ENCODE data around the gene C1QB. TPM values are rescaled to one million over a fixed set of nuclear protein-coding genes. Genes with fewer than 3 reads are reported as not detected.

The C1QB gene
- total and polyA plus RNA-seq, 4 donors: 93.9 to 335 (median 143) TPM

DNA sequence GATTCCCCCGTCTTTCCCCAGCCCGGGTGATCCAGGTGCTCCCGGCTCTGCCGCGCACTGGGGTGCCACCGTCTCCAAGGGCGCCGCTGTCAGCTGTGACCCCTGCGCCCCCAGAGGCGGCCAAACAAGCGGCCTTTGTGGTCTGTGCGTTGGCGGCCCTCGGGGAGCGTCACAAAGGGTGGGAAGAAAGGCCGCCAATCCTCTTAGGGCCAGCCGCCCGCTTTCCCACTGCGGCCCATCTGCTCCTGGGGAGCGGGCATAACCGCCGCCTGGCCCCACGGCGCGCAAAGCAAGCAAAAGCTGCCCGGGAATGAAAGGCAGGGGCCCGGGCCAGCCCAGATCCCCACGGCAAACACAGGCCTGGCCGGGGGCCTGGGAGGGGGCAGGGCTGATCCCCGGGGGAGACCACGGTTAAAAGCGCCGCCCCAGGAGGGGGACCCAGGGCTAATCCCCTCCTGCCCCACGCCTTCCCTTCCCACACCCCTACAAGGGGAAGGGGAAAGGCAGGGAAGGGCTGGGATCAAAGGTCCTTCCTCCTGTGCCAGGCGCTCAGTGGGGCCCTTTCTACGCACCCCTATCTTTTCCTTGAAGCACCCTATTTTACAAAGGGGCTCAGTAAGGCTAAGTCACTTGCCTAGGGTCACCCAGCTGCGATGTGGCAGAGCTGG lies 24.0 kb downstream of the C1QB start:
- Histone ChIP-seq H3K36me3 (ENCODE audit: control insufficient read depth in 4 of 4, insufficient read depth in 3 of 4, low read depth in 1 of 4, low read length in 3 of 4) (no peaks in the 10 kb centered on the region), H3K9me3 (ENCODE audit: control insufficient read depth in 4 of 4, low read length in 3 of 4) (no peaks in the 10 kb centered on the region), H3K4me3 (ENCODE audit: low read depth in 1 of 3, low read length in 3 of 3) (no peak overlapping the region), H3K27ac (ENCODE audit: low read depth in 1 of 2, low read length in 2 of 2) (no peak overlapping the region), H3K27me3 (ENCODE audit: control insufficient read depth in 4 of 4, insufficient read depth in 4 of 4, low read length in 3 of 4) (peaks cover 0 to 5% (median 1%) of the 10 kb centered on the region in 4 donors), H3K9ac (ENCODE audit: low read depth in 1 of 2, low read length in 2 of 2) (no peak overlapping the region), H3K4me1 (ENCODE audit: control insufficient read depth in 4 of 4, insufficient read depth in 4 of 4, low read length in 3 of 4) (no peaks in the 10 kb centered on the region)
- 46% methylated on average over 37 of the region's 37 CpGs for WGBS
- DNase-seq (ENCODE audit: low spot score): no peak
- TF ChIP-seq RAD21 (IDR thresholded peaks at IDR 0.05): no peak
- TF ChIP-seq NR2F2 (IDR thresholded peaks at IDR 0.05): no peak
- no peak for TF ChIP-seq CTCF (IDR thresholded peaks at IDR 0.05; ENCODE audit: low read depth, low read length, missing input control)
- TF ChIP-seq GABPA (IDR thresholded peaks at IDR 0.05 in 1 of 2, conservative IDR thresholded peaks at IDR 0.05 in 1 of 2): no peak
- no peak for TF ChIP-seq YY1 (IDR thresholded peaks at IDR 0.05)
- no peak for TF ChIP-seq REST (IDR thresholded peaks at IDR 0.05)
- TF ChIP-seq SP1 (IDR thresholded peaks at IDR 0.05): no peak
- TF ChIP-seq HNF4A (conservative IDR thresholded peaks at IDR 0.05): no peak
- TF ChIP-seq FOXA1 (IDR thresholded peaks at IDR 0.05): no peak
- no peak for TF ChIP-seq JUND (IDR thresholded peaks at IDR 0.05)
- no peak for TF ChIP-seq EGR1 (IDR thresholded peaks at IDR 0.05; ENCODE audit: low read depth in 2 of 2)
- TF ChIP-seq HNF4G (IDR thresholded peaks at IDR 0.05): no peak
- TF ChIP-seq FOXA2 (IDR thresholded peaks at IDR 0.05): no peak
- TF ChIP-seq, protein P1, sequence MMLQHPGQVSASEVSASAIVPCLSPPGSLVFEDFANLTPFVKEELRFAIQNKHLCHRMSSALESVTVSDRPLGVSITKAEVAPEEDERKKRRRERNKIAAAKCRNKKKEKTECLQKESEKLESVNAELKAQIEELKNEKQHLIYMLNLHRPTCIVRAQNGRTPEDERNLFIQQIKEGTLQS (IDR thresholded peaks at IDR 0.05): no peak
- TF ChIP-seq, protein P2, sequence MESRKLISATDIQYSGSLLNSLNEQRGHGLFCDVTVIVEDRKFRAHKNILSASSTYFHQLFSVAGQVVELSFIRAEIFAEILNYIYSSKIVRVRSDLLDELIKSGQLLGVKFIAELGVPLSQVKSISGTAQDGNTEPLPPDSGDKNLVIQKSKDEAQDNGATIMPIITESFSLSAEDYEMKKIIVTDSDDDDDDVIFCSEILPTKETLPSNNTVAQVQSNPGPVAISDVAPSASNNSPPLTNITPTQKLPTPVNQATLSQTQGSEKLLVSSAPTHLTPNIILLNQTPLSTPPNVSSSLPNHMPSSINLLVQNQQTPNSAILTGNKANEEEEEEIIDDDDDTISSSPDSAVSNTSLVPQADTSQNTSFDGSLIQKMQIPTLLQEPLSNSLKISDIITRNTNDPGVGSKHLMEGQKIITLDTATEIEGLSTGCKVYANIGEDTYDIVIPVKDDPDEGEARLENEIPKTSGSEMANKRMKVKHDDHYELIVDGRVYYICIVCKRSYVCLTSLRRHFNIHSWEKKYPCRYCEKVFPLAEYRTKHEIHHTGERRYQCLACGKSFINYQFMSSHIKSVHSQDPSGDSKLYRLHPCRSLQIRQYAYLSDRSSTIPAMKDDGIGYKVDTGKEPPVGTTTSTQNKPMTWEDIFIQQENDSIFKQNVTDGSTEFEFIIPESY (IDR thresholded peaks at IDR 0.05): no peak
- TF ChIP-seq TAF1 (conservative IDR thresholded peaks at IDR 0.05): no peak
- TF ChIP-seq, protein P3, sequence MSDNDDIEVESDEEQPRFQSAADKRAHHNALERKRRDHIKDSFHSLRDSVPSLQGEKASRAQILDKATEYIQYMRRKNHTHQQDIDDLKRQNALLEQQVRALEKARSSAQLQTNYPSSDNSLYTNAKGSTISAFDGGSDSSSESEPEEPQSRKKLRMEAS (IDR thresholded peaks at IDR 0.05): no peak
- no peak for TF ChIP-seq RXRA (IDR thresholded peaks at IDR 0.05)

Measured in liver (tissue), 9 donors.